Measurements from ENCODE around the gene ARGFX.

The ARGFX gene

GRCh38 chr3:121567649-121568048 is at the start of gene ARGFX:
ARGFX (plus strand) TSS chr3:121567949; CDS start chr3:121570714, 2,765 bp downstream.
- Histone ChIP-seq H3K36me3 (replicated peaks; ENCODE audit: insufficient read depth, low read length) (no peaks in the 10 kb centered on the region), H3K9me2 (replicated peaks; ENCODE audit: insufficient read depth, low read length) (no peaks in the 10 kb centered on the region), H4K20me1 (ENCODE audit: insufficient read depth, low read length) (no peaks in the 10 kb centered on the region), H3K4me3 (ENCODE audit: low read length) (no peak within 1 kb of the TSS), H3K27ac (ENCODE audit: low read length) (no peak within 1 kb of the TSS), H3K9me3 (replicated peaks; ENCODE audit: insufficient read depth, low read length) (no peaks in the 10 kb centered on the region), H3K4me2 (ENCODE audit: low read depth, low read length) (no peak within 1 kb of the TSS), H3K79me2 (ENCODE audit: low read length) (no peaks in the 10 kb centered on the region), H3K27me3 (replicated peaks; ENCODE audit: insufficient read depth, low read length) (no peaks in the 10 kb centered on the region), H3F3A (ENCODE audit: insufficient read depth, low read length) (no peaks in the 10 kb centered on the region), H2AFZ (ENCODE audit: low read length) (no peak within 1 kb of the TSS), H3K4me1 (ENCODE audit: low read length) (no peaks in the 10 kb centered on the region), H3K9ac (ENCODE audit: low read length) (no peak within 1 kb of the TSS)
- TF ChIP-seq, protein P1, sequence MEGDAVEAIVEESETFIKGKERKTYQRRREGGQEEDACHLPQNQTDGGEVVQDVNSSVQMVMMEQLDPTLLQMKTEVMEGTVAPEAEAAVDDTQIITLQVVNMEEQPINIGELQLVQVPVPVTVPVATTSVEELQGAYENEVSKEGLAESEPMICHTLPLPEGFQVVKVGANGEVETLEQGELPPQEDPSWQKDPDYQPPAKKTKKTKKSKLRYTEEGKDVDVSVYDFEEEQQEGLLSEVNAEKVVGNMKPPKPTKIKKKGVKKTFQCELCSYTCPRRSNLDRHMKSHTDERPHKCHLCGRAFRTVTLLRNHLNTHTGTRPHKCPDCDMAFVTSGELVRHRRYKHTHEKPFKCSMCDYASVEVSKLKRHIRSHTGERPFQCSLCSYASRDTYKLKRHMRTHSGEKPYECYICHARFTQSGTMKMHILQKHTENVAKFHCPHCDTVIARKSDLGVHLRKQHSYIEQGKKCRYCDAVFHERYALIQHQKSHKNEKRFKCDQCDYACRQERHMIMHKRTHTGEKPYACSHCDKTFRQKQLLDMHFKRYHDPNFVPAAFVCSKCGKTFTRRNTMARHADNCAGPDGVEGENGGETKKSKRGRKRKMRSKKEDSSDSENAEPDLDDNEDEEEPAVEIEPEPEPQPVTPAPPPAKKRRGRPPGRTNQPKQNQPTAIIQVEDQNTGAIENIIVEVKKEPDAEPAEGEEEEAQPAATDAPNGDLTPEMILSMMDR (IDR thresholded peaks at IDR 0.05; ENCODE audit: low read length), result no peak
- no peak for TF ChIP-seq EZH2phosphoT487 (IDR thresholded peaks at IDR 0.05; ENCODE audit: low read length)
- no peak for TF ChIP-seq EZH2 (optimal IDR thresholded peaks at IDR 0.05; ENCODE audit: low read depth, low read length)
- no peak for DNase-seq

DNA sequence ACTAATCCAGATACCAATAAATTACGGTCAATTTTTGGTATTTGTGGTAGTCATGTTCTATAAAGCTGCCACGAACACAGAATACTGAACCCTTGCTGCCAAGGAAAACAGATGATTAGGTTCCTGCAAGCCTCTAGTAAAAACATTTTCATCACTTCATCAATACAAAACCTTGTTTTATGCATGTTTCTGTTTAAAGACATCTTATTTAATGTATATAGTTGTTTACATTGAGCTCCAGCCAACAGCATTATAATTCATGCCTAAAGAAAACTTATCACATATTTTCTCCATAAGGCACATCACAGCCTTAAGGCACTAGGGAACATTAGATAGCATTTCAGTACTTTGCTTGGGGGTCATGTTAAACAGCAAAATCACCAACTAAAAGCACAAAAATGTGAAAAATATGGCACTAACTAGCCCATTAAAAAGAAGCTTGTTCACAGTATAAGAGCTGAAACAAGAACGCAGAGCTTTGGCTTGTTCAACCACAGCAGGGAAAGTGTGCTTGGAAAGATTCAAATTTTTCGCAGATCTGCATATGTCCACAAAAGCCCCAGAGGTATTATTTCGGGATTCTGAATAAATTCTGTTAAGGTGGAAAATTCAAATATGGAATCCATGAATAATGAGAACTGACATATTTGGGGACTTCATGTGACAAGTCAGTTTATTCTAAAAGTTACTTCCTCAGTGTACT is 49.6 kb upstream of the ARGFX start:
- H3K27me3 ChIP-seq (replicated peaks; ENCODE audit: insufficient read depth, low read length), result no peaks in the 10 kb centered on the region
- H2AFZ ChIP-seq (ENCODE audit: low read length), result no peak overlapping the region
- H3K4me3 ChIP-seq (ENCODE audit: low read length), result no peak overlapping the region
- no peak overlapping the region for H3K27ac ChIP-seq (ENCODE audit: low read length)
- no peaks in the 10 kb centered on the region for H3K9me2 ChIP-seq (replicated peaks; ENCODE audit: insufficient read depth, low read length)
- H3K79me2 ChIP-seq (ENCODE audit: low read length), result peaks cover 38% of the 10 kb centered on the region
- H3K9me3 ChIP-seq (replicated peaks; ENCODE audit: insufficient read depth, low read length), result no peaks in the 10 kb centered on the region
- no peaks in the 10 kb centered on the region for H4K20me1 ChIP-seq (ENCODE audit: insufficient read depth, low read length)
- no peak overlapping the region for H3K9ac ChIP-seq (ENCODE audit: low read length)
- H3K4me2 ChIP-seq (ENCODE audit: low read depth, low read length), result no peak overlapping the region
- DNase-seq, result no peak
- peaks cover 3% of the 10 kb centered on the region; the same call in 1 of the 2 replicates for H3K36me3 ChIP-seq (replicated peaks; ENCODE audit: insufficient read depth, low read length)
- H3F3A ChIP-seq (ENCODE audit: insufficient read depth, low read length), result no peaks in the 10 kb centered on the region
- TF ChIP-seq, protein P1 (IDR thresholded peaks at IDR 0.05; ENCODE audit: low read length), result no peak
- no peak for TF ChIP-seq EZH2 (optimal IDR thresholded peaks at IDR 0.05; ENCODE audit: low read depth, low read length)
- TF ChIP-seq EZH2phosphoT487 (IDR thresholded peaks at IDR 0.05; ENCODE audit: low read length), result no peak
- H3K4me1 ChIP-seq (ENCODE audit: low read length), result no peaks in the 10 kb centered on the region

DNA sequence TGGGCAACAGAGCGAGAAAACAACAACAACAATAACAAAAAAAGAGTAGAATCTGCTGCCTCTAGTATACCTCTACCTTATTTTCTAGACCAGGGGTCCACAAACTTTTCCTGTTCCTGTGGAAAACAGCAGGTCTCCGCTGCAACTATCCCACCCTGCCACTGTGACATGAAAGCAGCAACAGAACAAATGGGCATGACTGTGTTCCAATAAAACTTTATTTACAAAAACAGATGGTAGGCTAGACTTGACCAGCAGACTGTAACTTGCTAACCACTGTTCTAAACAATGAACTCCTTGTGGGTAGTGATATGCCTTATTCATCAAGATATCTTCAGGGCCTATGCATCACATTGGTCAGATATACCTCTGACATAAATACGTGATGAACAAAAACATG is 47.2 kb upstream of the ARGFX start:
- Histone ChIP-seq H3K27ac (ENCODE audit: low read length) (no peak overlapping the region), H3K9ac (ENCODE audit: low read length) (no peak overlapping the region), H3K4me3 (ENCODE audit: low read length) (no peak overlapping the region), H3F3A (ENCODE audit: insufficient read depth, low read length) (no peaks in the 10 kb centered on the region), H3K36me3 (replicated peaks; ENCODE audit: insufficient read depth, low read length) (peaks cover 3% of the 10 kb centered on the region; the same call in 1 of the 2 replicates), H3K9me2 (replicated peaks; ENCODE audit: insufficient read depth, low read length) (no peaks in the 10 kb centered on the region), H3K9me3 (replicated peaks; ENCODE audit: insufficient read depth, low read length) (no peaks in the 10 kb centered on the region), H2AFZ (ENCODE audit: low read length) (no peak overlapping the region), H3K27me3 (replicated peaks; ENCODE audit: insufficient read depth, low read length) (no peaks in the 10 kb centered on the region), H3K4me1 (ENCODE audit: low read length) (no peaks in the 10 kb centered on the region), H3K4me2 (ENCODE audit: low read depth, low read length) (no peak overlapping the region), H3K79me2 (ENCODE audit: low read length) (peaks cover 26% of the 10 kb centered on the region), H4K20me1 (ENCODE audit: insufficient read depth, low read length) (no peaks in the 10 kb centered on the region)
- no peak for DNase-seq
- TF ChIP-seq EZH2phosphoT487 (IDR thresholded peaks at IDR 0.05; ENCODE audit: low read length), result no peak
- TF ChIP-seq, protein P1 (IDR thresholded peaks at IDR 0.05; ENCODE audit: low read length), result no peak
- TF ChIP-seq EZH2 (optimal IDR thresholded peaks at IDR 0.05; ENCODE audit: low read depth, low read length), result no peak
